Lower leg skin (tissue), 4 donors: ENCODE data around the gene MAPK12. TPM values are rescaled to one million over a fixed set of nuclear protein-coding genes. Genes with fewer than 3 reads are reported as not detected.

Source experiments
- DNase-seq, 2 donors: peaks; one replicate each; pipeline ENCODE4 v3.0.0-alpha.2; 2019; ENCODE audit warnings: low spot score in 2 of 2
- H3K4me3 ChIP-seq: fragments of 200-600 bp; sonication (generic); 2 replicates; pipeline ENCODE4 v1.5.1; 2017; ENCODE audit warnings: mild to moderate bottlenecking, low read depth; ENCODE audit not compliant: poor library complexity, severe bottlenecking
- POLR2A ChIP-seq, 2 donors: fragments of 450-650 bp; IDR thresholded peaks; one replicate each; pipeline ENCODE4 v1.6.1; 2016 to 2017; ENCODE audit warnings: antibody characterized with exemption in 2 of 2, mild to moderate bottlenecking in 1 of 2, moderate library complexity in 1 of 2
- WGBS, 2 donors: methylation state at CpG; one replicate each; pipeline ENCODE4 v1.1.5; 2018; 5-methylcytosine and 5-hydroxymethylcytosine counted together
- intact Hi-C: fragments of 100-400 bp; cut with DNase I; formaldehyde crosslinking; loops from one replicate; pipeline ENCODE4 v1.15.0; 2023; ENCODE audit warnings: low total_unique reads
- total RNA-seq, 4 donors: library from RNA; depleted of rRNA; stranded (reverse); fragments of >200 nt; gene quantifications; one replicate each; pipeline ENCODE4 v1.1.0, GENCODE V29; 2016
- TF ChIP-seq, protein P1 (sequence below), 3 donors: fragments of 450-650 bp; IDR thresholded peaks; one replicate each; pipeline ENCODE4 v1.5.1; 2016; ENCODE audit warnings: antibody characterized with exemption in 3 of 3, mild to moderate bottlenecking in 3 of 3, moderate library complexity in 2 of 3

MAPK12 gene
- total RNA-seq, 4 donors from 2014 or later: 0.99 to 3.5 (median 1.8) TPM

DNA sequence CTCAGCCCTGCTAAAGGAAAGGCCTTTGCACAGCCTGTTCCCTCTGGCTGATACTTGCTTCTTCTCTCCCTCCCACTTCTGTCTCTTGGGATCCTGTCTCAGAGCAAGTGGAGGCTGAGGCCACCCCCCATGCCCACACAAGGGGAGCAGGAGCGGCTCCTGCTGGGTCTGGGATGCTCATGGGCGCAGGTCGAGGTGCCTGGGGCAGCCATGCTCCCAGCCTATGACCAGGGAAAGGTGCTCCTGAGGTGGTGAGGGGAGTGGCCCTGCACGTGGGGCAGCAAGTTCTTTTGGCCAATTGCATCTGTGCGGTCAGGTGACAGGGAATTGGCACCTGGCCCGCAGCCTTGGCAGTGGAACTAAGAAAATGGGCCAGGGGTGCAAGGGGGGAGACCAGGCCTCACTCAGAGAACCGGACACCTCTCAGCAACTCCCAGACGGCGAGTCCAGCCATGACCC lies 7.2 kb upstream of the MAPK12 start:
- intact Hi-C loops: no loop called here
- H3K4me3 ChIP-seq: no peak overlapping the region
- TF ChIP-seq POLR2A (IDR thresholded peaks at IDR 0.05): no peak
- TF ChIP-seq, protein P1, sequence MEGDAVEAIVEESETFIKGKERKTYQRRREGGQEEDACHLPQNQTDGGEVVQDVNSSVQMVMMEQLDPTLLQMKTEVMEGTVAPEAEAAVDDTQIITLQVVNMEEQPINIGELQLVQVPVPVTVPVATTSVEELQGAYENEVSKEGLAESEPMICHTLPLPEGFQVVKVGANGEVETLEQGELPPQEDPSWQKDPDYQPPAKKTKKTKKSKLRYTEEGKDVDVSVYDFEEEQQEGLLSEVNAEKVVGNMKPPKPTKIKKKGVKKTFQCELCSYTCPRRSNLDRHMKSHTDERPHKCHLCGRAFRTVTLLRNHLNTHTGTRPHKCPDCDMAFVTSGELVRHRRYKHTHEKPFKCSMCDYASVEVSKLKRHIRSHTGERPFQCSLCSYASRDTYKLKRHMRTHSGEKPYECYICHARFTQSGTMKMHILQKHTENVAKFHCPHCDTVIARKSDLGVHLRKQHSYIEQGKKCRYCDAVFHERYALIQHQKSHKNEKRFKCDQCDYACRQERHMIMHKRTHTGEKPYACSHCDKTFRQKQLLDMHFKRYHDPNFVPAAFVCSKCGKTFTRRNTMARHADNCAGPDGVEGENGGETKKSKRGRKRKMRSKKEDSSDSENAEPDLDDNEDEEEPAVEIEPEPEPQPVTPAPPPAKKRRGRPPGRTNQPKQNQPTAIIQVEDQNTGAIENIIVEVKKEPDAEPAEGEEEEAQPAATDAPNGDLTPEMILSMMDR (IDR thresholded peaks at IDR 0.05): no peak
- no peak for DNase-seq
- 33 to 65% methylated on average over 9 of the region's 9 CpGs for WGBS, 2 donors

DNA sequence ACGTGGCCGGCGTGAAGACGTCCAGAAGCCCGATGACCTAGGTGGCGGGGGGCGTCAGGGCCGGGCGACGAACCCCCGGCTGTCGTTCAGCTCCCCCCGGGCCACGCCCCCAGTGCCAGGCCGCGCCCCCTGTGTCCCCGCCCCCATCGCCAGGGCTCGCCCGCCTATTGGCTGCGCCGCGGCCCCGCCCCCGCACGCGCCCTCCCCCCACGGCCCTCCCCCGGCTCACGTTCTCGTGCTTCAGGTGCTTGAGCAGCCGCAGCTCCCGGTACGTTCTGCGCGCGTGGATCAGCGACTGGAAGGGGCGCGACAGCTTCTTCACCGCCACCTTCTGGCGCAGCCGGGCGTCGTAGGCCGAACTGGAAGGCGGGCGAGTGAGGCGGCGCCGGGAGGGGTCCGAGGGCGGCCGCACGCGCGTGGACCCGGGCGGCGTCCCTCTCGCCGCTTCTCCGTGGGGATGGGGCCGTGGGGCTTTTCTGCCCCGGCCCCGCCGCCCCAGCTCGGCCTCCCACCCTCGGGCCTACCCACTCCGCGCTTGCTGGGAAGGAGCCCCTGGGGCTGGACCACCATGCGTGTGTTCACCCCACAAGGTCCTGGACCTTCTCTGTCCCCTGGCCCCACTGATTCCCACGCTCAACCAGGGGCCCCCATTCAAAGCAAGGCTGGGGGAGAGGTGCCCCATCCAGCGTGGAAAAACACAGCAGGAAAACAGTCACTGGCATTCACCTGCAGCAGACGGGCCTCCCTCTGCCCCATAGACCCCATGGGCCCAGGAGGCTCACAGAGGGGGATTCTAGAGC lies 6.3 kb upstream of the MAPK12 start:
- 18 to 27% methylated on average over 19 to 24 of the region's 75 CpGs for WGBS, 2 donors
- intact Hi-C loops: no loop called here
- H3K4me3 ChIP-seq: no peak overlapping the region
- TF ChIP-seq POLR2A (IDR thresholded peaks at IDR 0.05): no peak
- TF ChIP-seq, protein P1 (IDR thresholded peaks at IDR 0.05): no peak
- DNase-seq: peak in 1 of 2 donors; percentile 43

DNA sequence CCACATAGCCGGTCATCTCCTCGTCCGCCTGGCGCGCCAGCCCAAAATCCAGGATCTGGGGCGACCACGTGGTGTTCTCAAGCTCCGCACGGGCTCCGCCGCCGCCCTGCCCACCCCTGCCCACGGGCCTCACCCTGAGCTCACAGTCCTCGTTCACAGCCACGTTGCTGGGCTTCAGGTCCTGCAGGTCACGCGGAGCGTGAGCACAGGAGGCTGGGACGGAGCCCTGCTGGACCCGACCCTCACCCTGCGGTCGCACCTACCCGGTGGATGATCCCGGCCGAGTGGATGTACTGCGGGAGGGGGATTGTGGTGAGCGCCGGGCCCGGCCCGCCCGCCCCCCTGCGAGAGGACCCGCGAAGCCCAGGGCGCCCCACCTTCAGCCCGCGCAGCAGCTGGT lies 5.5 kb upstream of the MAPK12 start:
- intact Hi-C loops: no loop called here
- no peak for DNase-seq
- no peak overlapping the region for H3K4me3 ChIP-seq
- TF ChIP-seq, protein P1 (IDR thresholded peaks at IDR 0.05): no peak
- TF ChIP-seq POLR2A (IDR thresholded peaks at IDR 0.05): no peak
- 57 to 68% methylated on average over 22 to 37 of the region's 37 CpGs for WGBS, 2 donors

DNA sequence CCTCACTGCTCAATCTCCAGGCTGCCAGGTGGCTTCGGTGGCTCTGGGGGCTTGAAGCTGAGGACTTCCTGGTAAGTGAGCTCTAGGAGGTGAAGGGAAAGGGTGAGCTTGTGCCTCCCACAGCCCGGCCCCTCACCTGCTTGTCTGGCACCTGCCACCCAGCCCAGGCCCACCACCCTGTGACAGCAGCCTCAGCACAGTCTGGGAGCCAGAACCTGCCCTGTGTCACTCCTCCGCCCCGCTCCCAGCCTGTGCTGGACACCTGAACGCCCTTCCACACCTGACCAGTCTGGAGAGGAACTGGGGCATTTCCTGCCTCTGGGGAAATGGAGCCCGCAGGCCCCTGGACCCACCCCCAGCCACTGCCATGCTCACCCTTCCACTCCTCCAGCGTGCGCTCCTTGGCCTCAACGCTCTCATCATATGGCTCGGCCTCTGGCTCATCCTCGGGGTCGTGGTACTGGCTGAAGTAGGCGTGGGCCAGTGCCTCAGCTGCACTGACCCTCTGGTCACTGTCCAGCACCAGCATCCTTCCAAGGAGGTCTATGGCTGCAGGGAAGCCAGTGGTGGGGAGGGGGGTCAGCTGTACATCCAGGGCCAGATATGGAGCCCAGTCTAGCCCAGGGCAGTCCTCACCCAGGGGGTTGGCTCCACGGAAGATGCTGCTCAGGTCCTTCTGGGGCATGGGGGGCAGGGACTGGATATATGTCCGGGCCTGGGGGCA lies 3.6 kb upstream of the MAPK12 start:
- intact Hi-C loops: no loop called here
- TF ChIP-seq, protein P1 (IDR thresholded peaks at IDR 0.05): no peak
- TF ChIP-seq POLR2A (IDR thresholded peaks at IDR 0.05): no peak
- no peak for DNase-seq
- 82 to 86% methylated on average over 15 of the region's 15 CpGs for whole genome bisulfite sequencing, 2 donors
- no peak overlapping the region for H3K4me3 ChIP-seq

DNA sequence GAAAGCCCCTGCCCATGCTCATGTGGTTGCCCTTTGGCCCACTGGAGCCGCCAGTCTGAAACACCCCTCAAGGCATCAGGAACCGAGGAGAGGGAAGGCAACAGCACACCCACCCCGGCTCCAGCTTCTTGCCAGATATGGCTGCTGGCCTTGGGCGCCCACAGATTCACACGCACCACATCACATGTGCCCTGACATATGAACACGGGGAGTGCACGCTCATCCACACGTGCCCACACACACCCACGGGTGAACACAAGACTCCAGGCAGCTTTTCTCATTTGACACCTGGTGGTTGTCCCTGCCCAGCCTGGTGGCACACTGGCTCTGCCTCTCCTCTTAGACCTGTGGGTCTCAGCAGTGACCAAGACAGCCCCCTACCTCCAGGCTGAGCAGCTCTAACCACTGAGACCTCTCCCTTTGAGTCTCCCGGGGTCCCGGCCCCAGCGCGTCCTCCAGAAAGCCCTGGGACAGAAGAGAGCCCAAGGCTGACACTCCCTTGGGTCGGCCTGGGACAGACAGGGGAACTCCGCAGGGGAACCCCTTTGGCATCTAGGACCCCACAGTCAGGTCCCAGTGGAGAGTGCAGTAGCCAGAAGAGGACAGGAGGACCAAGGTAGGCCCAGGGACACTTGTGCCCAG lies 2.7 kb upstream of the MAPK12 start:
- intact Hi-C loops: no loop called here
- no peak overlapping the region for H3K4me3 ChIP-seq
- WGBS, 2 donors: 62 to 73% methylated on average over 10 to 11 of the region's 15 CpGs
- no peak for TF ChIP-seq POLR2A (IDR thresholded peaks at IDR 0.05)
- TF ChIP-seq, protein P1 (IDR thresholded peaks at IDR 0.05): no peak
- DNase-seq: no peak
